SK-N-MC (cell line): Measurements from ENCODE around the gene ZSWIM1.

Source experiments
- EZH2 ChIP-seq: fragments of 200-600 bp; sonication (generic); IDR thresholded peaks from one replicate; pipeline ENCODE4 v1.6.1; 2017; ENCODE audit warnings: antibody characterized with exemption
- POLR2AphosphoS5 ChIP-seq: IDR thresholded peaks from 2 replicates; pipeline ENCODE4 v1.6.1; 2012; ENCODE audit warnings: mild to moderate bottlenecking, low read depth, low read length, borderline replicate concordance

DNA sequence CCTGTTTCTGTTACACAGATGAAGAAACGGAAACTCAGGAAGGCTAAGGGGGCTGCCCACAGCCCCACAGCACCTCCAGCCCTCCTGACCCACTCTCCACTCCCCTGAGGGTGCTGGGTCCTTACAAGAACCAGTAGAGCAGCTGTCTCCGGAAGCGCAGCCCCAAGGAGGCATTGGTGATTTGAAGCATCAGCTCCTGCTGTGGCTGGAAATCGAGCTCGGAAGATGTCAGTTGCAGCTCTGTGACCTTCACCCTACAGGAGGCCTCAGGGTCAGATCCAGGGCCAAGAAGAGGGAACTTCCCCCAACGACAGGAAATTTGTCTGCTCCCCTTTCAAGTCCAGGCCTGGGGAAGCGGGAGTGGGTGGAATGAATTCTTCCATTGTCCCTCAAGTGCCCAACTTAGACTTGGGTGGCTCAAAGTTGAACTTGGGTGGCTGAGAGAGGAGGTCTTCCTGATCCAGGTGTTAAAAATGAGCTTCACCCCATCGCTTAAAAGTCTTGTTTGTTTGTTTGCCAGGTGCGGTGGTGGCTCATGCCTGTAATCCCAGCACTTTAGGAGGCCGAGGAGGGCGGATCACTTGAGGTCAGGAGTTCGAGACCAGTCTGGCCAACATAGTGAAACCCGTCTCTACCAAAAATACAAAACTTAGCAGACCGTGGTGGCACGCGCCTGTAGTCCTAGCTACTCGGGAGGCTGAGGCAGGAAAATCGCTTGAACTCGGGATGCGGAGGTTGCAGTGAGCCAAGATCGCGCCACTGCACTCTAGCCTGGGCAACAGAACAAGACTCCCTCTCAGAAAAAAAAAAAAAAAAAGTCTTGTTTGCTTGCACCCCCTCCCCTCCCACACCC is 29.0 kb downstream of the ZSWIM1 start:
- TF ChIP-seq POLR2AphosphoS5 = no peak
- no peak for TF ChIP-seq EZH2
